GM06990 (cell line): Measurements from ENCODE around the gene GP9.

Experiments used
- DNase-seq: peaks from one replicate; pipeline ENCODE4 v3.0.0-alpha.2; 2011; ENCODE audit not compliant: insufficient read length; ENCODE audit errors: extremely low read depth
- H3K27me3 ChIP-seq: replicated peaks from 2 replicates; pipeline ENCODE4 v1.6.0; 2011; ENCODE audit warnings: low read length; ENCODE audit not compliant: control insufficient read depth, insufficient read depth
- H3K36me3 ChIP-seq: 2 replicates; pipeline ENCODE4 v1.5.1; 2011; ENCODE audit warnings: low read length; ENCODE audit not compliant: control insufficient read depth, insufficient read depth
- H3K4me3 ChIP-seq: replicated peaks from 2 replicates; pipeline ENCODE4 v1.5.1; 2011; ENCODE audit warnings: low read depth, mild to moderate bottlenecking, control low read depth, low read length
- TF ChIP-seq, protein P1 (sequence below): IDR thresholded peaks from 2 replicates; pipeline ENCODE4 v1.5.1; 2011; ENCODE audit warnings: low read length, control low read depth, mild to moderate bottlenecking, inconsistent platforms; ENCODE audit not compliant: insufficient read depth, poor library complexity, severe bottlenecking

GP9 gene

DNA sequence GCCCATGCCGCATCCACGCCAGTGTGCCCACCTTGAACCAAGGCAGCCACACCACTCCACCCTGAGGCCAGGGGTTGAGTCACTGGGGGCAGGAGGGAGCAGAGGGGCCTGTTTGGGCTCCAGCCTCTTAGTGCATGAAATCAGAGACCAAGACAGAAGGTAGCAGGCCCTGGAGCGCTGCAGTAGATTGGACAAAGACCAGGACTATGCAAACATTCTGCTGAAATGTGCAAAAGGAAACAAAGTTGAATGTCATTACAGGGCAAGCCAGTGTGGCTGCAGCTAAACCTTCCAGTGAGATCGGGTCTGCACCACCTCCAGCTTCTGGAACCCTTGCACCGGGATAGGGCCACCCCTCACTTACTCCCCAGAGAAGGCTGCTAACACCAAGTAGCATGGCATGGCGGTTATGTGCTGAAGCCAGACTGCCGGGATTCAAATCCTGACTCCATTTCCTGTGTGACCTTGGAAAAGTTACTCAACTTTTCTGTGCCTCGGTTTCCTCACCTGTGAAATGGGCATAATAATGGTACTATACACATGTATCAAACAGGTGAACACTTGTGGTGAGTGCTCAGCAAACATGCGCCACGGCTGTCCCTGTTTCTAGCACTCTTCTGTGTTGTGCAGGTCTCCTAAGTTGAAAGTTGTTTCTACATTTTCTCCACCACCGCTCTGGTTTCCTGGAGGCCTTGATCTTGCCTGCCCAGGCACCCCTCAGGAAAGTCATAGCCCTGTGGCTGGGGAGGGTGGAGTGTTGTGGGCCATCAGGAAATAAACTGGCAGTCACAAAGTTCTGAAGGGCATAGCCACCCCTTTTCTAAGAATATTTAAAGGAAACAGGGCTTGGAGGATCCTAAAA lies 25.0 kb upstream of the GP9 start:
- Histone ChIP-seq H3K36me3 (no peaks in the 10 kb centered on the region), H3K27me3 (no peaks in the 10 kb centered on the region; the same call in 1 of the 2 replicates), H3K4me3 (no peak overlapping the region)
- TF ChIP-seq, protein P1, sequence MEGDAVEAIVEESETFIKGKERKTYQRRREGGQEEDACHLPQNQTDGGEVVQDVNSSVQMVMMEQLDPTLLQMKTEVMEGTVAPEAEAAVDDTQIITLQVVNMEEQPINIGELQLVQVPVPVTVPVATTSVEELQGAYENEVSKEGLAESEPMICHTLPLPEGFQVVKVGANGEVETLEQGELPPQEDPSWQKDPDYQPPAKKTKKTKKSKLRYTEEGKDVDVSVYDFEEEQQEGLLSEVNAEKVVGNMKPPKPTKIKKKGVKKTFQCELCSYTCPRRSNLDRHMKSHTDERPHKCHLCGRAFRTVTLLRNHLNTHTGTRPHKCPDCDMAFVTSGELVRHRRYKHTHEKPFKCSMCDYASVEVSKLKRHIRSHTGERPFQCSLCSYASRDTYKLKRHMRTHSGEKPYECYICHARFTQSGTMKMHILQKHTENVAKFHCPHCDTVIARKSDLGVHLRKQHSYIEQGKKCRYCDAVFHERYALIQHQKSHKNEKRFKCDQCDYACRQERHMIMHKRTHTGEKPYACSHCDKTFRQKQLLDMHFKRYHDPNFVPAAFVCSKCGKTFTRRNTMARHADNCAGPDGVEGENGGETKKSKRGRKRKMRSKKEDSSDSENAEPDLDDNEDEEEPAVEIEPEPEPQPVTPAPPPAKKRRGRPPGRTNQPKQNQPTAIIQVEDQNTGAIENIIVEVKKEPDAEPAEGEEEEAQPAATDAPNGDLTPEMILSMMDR = no peak
- DNase-seq = no peak

GRCh38 chr3:129036222-129037092 lies 24.1 kb upstream of the GP9 start:
- DNase-seq = no peak
- H3K27me3 ChIP-seq = no peaks in the 10 kb centered on the region; the same call in 1 of the 2 replicates
- TF ChIP-seq, protein P1 = no peak
- H3K36me3 ChIP-seq = no peaks in the 10 kb centered on the region
- H3K4me3 ChIP-seq = no peak overlapping the region

DNA sequence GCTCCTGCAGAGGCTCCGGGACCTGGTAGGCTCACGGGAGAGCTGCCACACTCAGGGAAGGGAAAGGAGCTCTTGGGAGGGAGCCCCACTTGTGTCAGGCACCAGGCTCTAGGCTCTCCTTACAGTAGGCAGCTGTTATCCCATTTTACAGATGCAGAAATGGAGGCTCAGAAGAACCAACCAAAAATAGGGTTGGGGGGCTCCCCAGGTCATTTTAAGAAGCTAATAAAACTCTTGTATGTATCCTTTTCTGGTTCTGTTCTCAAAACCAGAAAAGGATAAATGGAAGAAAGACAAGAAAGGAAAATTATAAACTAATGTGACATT lies 23.5 kb upstream of the GP9 start:
- H3K27me3 ChIP-seq = no peaks in the 10 kb centered on the region; the same call in 1 of the 2 replicates
- no peaks in the 10 kb centered on the region for H3K36me3 ChIP-seq
- TF ChIP-seq, protein P1 = no peak
- H3K4me3 ChIP-seq = no peak overlapping the region
- no peak for DNase-seq

- TF ChIP-seq, protein P1 = no peak
- Histone ChIP-seq H3K27me3 (no peaks in the 10 kb centered on the region; the same call in 1 of the 2 replicates), H3K4me3 (no peak overlapping the region), H3K36me3 (no peaks in the 10 kb centered on the region)
- DNase-seq = no peak
Measured at GRCh38 chr3:129038121-129038855, 22.3 kb upstream of the GP9 start.

GRCh38 chr3:129039271-129040038 lies 21.1 kb upstream of the GP9 start:
- Histone ChIP-seq H3K36me3 (no peaks in the 10 kb centered on the region), H3K4me3 (no peak overlapping the region), H3K27me3 (no peaks in the 10 kb centered on the region; the same call in 1 of the 2 replicates)
- TF ChIP-seq, protein P1 = no peak
- DNase-seq = no peak
